SK-MEL-5 (cell line): ENCODE measurements around the gene SLC29A1. TPM values are rescaled to one million over a fixed set of nuclear protein-coding genes. Genes with fewer than 3 reads are reported as not detected.
"Not testable (repeated sequence)": the region's sequence is repeated elsewhere in the genome, so short reads cannot be mapped to it uniquely, and the experiment has no call there.

ENCODE experiments used
- DNase-seq: peaks from one replicate; pipeline ENCODE4 v3.0.0-alpha.2; 2016; ENCODE audit warnings: low read depth, low spot score
- in situ Hi-C: cut with HindIII; loops from 2 replicates; pipeline ENCODE4 v1.10.0; 2016; ENCODE audit warnings: low sequenced_read_pairs, high pct_unique_total_duplicates, low pct_unique_long_range_greater_than_20kb
- total RNA-seq: library from RNA; depleted of rRNA; stranded (reverse); fragments of >200 nt; shearing (Covaris generic); gene quantifications from 2 replicates; pipeline ENCODE4 v1.2.3, GENCODE V29; 2014

The SLC29A1 gene
- total RNA-seq, 1 experiment from 2014 or later = 9.3 TPM

DNA sequence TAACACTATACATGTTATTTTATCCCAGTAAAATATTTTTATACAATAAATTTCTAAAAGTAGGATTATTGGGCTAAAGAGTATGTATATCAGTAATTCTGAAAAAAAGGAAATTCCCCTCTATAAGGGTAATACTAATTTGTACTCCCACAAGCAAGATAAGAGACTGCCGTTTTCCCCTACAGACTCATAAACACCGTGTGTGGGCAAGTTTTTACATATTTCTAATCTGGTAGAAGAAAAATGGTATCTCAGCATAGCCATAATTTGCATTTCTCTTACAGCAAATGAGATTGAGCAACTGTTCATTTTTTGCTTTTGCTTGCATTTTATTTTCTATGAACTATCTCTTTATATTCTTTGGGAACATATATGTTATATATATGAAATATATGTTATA, 32.7 kb upstream of the SLC29A1 start:
- in situ Hi-C loops = no loop called here
- DNase-seq = no peak

DNA sequence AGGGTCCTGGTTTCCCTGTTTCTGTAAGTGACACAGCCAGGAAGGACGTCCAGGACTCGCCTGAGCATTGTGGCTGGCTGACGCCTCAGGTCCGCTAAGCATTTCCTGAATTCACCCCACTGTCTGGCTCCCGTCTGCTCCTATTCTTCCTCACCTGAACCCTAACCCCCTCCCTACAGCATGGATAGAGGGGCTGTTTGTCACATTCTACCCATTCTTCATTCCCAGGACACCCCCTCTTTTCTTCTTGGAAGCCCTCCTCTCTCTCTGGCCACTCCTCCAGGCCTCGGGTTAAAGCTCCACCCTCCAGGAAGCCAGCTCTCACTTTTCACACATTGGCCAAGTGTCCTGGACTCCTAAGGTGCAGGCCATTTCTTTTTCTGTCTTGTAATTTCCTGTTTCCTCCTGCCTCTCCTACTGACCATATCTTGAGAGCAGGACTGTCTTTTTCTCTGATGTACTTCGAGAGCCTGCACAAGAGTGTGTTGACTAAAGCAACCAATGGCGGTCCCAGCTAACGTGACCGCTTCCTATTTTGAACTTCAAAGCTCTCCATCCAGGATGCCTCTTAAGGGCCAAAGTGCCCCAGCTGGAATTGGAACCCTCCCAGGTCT, 30.9 kb upstream of the SLC29A1 start:
- DNase-seq = no peak

DNA sequence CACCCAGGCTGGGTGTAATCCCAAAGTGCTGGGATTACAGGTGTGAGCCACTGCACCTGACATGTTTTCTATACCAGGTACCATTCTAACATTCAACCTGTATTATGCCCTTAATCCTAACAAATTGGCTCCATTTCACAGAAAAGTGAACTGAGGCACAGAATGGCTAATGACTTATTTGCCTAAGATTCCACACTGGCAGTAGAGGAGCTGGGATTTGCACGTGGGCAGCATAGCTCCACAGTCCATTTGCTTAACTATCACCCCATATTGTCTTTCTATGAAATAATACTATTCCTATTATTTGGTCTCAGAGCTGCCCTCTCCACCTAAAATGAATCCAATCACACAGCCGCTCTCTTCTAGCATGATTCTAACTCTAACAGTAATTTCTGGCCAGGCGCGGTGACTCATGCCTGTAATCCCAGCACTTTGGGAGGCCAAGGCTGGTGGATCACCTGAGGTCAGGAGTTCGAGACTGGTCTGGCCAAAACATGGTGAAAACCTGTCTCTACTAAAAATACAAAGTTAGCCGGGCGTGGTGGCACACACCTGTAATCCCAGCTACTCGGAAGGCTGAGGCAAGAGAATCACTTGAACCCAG, 30.0 kb upstream of the SLC29A1 start:
- in situ Hi-C loops = no loop called here

More for the DNA sequence above, 30.9 kb upstream of the SLC29A1 start:
- in situ Hi-C loops = no loop called here

DNA sequence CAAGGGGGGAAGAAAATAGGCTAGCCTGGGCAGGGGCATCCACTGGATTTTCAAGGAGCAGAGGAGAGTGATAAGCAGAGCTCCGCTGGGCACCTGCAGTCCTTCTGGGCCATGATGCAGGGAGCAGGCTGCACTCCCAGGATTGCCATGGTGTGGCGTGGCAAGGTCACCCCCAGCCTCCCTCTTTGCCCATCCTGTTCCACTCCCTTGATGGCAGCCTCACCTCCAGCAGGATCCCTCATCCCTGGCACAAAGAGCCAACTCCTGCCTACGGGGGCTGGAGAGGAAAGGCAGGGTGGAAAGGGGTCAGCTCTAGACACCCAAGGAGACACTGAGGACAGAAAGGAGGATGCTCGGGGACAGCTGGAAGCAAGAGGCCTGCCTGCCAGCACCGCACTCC, 29.1 kb upstream of the SLC29A1 start:
- in situ Hi-C loops = no loop called here
- no peak for DNase-seq

More for the DNA sequence above, 30.0 kb upstream of the SLC29A1 start:
- DNase-seq = no peak

- in situ Hi-C loops = not testable (repeated sequence)
Observed at GRCh38 chr6:44196351-44196750, 27.0 kb upstream of the SLC29A1 start.

GRCh38 chr6:44198684-44199083, 24.7 kb upstream of the SLC29A1 start:
- in situ Hi-C loops = no loop called here
- DNase-seq = no peak

More at GRCh38 chr6:44196351-44196750, 27.0 kb upstream of the SLC29A1 start:
- not testable (repeated sequence) for DNase-seq

- in situ Hi-C loops = no loop called here
- no peak for DNase-seq
Observed at GRCh38 chr6:44199883-44200282, 23.5 kb upstream of the SLC29A1 start.

- no peak for DNase-seq
- in situ Hi-C loops = no loop called here
Observed at GRCh38 chr6:44201200-44201599, 22.2 kb upstream of the SLC29A1 start.

DNA sequence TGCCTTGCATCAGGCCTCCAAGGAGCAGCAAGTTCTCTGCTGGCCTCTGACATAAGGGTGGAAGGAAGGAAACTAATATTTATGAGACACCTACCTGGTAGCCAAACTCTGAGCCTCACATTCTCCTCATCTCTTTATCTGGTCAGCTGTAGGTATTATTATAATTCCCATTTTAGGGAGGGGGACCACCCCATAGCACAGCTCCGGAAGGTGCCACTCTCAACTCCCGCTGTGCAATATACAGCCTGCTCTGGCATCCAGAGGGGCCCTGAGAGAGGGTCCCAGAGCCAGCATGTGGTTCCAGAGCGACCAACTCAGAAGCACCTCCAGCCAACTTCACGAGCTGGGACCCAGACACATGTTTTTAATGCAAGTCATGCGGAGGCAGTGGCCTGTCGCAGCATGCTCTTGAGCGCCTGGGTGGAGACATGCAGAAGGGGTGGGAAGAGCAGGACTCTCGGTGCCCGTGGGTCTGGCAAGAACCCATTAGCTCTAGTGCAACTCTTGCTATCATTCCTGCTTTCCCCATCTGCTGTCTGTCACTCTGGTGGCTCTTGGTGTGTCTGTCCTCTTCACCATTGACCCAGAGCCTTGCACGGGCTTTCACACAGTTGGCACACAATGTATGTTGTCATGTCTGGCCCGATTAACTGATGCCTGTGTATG, 21.6 kb upstream of the SLC29A1 start:
- DNase-seq = no peak
- in situ Hi-C loops = no loop called here

DNA sequence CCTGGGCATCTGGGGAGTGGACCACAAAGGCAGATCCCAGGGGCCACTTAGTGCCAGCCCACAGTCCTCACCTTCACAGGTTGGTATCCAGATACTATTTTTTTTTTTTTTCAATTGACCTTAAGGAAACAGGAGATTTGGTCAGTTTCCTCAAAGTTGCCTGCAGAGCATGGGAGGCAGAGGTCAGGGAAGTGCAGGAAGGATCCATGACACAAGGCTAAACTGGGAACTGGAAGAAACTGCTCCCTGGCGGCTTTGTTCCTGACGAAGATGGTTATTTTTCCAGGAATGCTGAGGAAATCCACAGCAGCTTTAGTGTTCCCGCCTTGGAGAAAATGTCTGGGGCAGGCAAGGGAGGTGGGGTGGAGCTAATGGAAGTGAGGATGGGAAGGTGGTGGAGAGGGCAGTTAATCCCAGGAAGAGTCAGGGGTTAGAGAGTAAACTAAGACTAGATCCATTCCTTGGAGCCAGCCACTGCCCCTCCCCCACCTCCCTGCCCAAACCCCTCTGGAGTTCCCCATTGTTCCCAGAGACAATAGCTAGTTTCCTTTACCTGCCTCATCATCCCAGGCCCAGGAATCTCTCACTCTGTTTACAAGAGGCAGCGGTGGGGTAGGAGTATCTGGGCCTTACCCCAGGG, 20.9 kb upstream of the SLC29A1 start:
- in situ Hi-C loops = no loop called here
- DNase-seq = no peak

DNA sequence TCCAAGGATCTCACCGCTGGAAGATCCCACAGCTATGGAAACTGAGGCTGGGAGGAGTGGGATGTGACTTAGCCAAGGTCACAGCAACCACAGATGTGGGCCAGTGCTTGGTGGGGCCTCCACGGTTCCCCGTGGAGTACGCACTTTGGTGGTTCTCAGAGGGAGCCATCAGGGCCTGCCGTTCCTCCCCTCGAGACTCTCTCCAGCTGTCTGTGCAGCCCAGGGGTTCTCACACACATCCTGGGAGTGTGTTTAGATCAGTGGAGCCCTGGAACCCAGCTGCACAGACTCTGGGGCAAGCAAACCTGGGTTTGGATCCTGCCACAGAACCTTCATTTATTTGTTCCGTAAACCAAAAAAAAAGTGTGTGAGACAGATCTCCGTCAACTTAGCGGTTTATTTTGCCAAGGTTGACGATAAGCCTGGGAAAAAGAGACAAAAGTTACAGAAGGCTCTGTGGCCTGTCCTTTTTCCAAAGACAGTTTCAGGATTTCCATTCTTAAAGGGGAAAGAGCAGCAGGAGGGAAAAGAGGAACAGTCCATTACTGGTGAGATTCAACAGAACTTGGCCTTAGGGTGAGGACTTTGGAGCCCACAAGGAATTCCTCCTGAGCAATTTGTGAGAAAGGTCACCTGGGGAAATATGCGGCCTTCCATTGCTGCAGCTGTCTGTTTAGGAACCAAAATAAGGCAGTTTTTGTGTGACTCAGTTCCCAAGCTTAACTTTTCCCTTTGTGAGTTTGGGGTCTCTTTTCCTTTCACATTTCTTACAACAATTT, 20.2 kb upstream of the SLC29A1 start:
- no peak for DNase-seq
- in situ Hi-C loops = no loop called here

GRCh38 chr6:44203955-44204354, 19.4 kb upstream of the SLC29A1 start:
- in situ Hi-C loops = no loop called here
- no peak for DNase-seq

DNA sequence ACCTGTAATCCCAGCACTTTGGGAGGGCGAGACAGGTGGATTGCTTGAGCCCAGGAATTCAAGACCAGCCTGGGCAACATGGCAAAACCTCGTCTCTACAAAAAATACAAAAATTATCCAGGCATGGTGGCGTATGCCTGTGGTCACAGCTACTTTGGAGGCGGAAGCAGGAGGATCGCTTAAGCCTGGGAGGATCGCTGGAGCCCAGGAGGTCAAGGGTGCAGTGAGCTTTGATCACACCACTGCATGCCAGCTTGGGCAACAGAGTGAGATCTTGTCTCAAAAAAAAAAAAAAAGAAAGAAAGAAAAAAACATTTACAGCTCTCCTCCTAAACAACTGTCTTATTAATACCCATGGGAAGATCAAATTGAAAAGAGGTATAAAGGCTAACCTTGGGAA, 15.4 kb upstream of the SLC29A1 start:
- in situ Hi-C loops = no loop called here
- no peak for DNase-seq

- in situ Hi-C loops = no loop called here
- no peak for DNase-seq
Observed at GRCh38 chr6:44211284-44211683, 12.1 kb upstream of the SLC29A1 start.

DNA sequence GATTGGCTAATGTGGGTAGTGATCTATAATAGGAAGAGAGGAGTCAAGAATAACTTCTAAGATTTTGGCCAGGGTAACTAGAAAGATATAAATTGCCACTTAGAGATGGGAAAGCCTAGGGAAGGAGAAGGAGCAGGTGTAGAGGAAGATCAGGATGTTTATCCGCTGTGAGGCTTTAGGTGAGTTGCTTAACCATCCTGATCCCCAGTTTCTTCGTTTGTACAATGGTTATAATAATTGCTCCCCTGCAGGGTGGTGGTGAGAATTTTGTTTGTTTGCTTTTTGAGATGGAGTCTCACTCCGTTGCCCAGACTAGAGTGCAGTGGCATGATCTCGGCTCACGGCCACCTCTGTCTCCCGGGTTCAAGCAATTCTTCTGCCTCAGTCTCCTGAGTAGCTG, 9.1 kb upstream of the SLC29A1 start:
- DNase-seq = no peak
- in situ Hi-C loops = no loop called here

DNA sequence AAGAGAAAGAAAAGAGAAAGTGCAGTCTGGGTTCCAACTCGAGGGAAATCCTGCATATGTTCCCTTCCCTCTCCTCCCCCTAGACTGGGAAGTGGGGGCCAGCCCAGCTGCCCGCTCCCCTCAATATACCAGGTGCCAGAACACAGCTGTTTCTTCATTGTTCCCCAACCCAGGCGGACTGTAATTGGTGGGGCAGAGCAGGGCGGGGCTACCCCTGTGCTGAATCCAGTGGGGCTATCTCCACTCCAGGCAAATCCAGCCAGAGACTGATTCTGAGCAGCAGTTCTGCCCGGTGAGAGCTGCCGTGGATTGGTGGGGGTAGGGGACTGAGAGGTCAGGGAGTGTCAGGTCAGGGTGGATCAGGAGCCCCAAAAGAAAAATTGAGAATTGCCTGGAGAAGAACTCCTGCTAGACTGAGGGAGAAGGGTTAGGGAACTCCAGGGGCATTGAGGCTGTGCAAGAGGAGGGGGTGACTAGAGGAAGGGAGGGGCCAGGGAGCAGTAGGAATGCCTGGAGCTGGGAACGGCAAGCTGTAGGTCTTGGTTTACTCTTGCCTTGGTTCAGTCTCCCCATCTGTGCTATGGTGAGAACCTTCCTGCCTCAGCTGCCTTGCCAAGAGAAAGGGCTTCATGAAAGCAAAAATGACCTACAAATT, 6.6 kb upstream of the SLC29A1 start, which contains the start of gene MYMX:
TSS of gene MYMX (plus strand) at position 250 of the 655 bp plus-strand sequence. CDS start 546 bp downstream, outside the sequence.
- no peak for DNase-seq
- in situ Hi-C loops = no loop called here
